GM18511 (cell line): ENCODE measurements around the gene GRHL3.
A peak's percentile ranks its signal among the peaks of the same experiment; 100 is the strongest.

Source experiments
- ATAC-seq: cut with Tn5 transposase; IDR thresholded peaks from one replicate; pipeline ENCODE4 v1.9.1; 2021; ENCODE audit warnings: mild to moderate bottlenecking, moderate library complexity; ENCODE audit not compliant: unreplicated experiment

Gene GRHL3

DNA sequence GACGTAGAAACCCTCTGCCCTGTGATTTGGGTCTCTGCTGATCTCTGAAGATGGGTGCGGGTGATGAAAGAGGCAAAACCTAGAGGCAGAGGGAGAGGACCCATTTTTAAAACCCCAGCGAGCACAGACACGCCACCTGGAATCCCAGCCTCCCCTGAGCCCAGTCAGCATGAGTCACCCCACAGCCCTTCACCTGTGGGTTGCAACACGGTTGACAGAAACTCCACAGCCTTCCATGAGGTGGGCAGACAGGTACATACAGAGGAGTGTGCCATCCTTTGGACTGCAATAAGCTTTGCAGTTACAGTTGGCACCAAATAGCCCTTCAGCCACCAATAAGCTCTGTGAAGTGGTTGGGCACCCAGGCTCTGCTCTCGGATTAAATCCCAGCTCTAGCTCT is 2.1 kb upstream of the GRHL3 start:
- ATAC-seq, result no peak

DNA sequence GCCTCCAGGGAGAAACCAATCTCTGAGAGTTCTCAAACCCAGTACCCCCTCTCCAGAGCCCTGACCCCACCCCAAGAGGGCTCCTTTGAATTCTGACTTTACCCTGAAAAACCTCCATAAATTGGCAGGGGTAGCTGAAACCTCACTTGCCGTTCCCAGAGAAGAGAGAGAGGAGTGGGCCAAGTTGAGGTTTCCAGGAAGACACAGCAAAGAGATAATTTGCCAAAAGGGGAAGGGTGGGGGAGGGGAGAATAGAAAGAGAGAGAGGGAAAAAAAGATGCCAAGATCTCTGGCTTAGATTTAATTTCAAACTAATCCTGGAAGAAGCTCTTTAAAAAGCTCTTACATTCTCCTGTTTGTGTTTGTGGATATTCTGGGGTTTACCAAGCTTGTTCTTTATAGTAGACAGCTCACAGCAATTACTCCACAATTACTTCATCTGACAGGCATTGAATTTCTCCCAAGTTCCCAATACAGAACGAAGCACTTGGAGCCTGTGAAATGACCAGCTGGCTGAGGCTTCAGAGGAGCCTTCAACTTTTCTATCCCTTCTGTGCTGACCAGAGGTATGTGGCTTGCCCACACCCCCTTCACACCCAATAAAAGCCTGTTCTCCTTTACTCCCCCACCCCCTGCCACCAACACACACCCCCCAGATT is 1.1 kb upstream of the GRHL3 start:
- ATAC-seq, result no peak

DNA sequence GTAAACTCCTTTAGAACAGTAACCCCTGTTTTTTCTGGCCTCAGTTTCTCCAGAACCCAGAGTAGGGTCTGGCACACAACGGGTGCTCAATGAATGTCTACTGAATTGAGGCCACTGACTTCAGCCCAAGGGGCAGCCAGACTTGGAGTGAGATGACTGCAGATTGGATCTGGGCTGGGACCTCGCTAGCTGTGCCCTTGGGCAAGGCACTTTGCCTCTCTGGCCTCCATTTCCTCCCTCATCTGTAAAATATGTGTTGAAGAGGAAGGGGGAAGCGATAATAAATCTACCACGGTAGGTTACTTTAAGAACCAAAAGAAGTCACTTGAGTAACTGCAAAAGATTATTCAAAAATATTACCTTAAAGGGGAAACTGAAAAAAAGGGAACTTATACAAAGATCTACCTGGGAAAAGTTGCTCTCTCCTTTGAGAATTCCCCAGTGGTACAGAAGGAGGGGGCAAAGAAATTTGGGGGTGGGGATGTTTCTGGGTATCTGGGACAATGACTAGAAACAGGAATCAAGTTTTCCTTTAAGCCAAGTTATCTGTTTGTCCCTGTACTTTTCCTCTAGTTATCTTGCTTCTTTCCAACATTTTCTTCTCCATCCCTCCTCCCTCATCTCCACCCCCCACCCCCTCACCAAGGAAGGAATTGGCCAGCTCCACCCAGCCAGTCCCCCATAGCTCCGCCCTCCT is 394 bp upstream of the GRHL3 start:
- no peak for ATAC-seq

- ATAC-seq, result no peak
Observed at GRCh38 chr1:24319962-24320361, 805 bp downstream of the GRHL3 start.

DNA sequence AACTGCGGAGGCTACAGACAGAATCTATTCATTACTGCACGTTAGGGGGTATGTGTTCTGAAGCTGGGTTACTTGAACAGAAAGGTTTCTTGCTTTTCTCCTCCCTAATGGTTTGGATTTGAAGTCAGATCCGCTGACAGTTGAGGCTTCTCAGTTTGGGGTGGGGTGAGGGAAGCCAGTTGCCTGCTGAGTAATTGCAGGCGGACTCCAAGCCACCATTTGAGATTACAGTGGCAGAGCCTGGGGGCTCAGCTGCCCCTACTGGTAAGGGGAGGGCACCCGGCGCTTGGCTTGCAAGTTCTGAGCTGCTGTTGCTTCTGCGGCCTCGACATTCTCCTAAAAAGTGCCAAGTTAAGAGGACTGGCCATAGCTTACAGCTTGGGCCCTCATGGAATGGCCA is 2.0 kb downstream of the GRHL3 start:
- no peak for ATAC-seq

DNA sequence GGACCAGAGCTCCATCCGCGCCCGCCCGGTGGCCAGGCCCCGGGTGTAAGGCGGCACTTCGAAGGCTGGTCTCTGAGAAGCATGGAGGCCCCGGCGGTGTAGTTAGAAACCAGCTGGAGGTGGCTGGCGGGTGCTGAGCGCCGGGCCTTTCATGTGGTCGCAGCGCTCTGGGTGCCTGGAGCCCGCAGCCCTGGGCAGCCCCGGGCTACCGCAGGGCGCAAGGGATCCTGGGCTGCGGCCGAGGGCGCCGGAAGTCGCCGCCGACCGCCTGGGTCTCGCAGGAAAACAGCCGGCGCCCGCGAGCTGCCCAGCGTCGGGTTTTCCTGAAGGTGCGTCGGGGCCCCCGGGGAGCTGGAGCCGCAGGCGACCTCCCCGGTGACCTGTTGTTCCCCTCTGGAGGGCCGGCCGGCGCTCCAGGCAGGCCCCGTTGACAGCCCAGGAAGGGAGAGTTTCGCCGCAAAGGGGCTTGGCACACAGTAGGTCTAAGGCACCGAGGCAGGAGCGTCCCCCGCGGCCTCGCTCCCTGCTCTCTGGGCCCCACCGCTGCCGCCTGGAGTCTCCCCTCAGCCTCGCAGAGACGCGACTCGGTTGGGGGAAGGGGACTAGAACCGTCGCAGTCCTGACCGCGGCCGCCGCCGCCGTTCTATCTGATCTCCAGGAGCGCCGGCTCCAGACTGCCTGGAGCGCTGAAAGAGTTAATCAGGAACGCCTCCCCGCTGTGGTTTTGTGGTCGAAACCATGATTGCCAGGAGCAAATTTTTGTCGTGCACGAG is 2.7 kb downstream of the GRHL3 start:
- ATAC-seq, result peak; percentile 65

DNA sequence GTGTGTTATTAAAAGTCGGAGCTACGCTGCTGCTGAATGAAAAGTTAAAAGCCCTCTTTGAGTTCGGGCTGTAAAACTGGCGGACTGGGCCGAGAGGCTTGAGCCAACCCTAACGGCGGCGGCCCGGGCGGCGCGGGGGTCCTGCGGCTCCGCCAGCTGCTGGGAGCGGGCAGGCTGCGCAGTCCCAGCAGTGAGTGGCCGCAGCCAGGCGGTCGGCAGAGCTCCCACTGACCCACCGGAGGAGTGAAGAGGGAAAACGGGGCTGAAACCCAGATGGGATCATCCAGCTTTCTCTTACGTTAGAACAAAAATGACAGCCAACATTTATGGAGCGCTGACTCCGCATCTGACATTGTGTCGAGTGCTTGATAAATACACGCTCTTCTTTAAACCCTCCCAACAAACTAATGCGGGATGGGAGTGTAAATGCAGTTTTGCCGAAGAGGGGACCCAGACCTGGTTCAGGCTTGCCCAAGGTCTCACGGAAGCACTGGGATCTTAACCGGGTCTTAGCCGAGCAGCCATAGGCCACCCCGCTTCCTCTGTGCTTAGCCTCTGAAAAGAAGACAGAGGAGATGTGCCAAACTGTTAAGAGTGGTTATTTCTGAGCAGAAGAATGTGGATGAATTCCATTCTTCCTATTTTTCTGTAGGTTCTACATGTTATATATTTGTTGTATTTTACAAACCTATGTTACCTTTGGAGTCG is 3.5 kb downstream of the GRHL3 start:
- ATAC-seq, result no peak

GRCh38 chr1:24323281-24323680 is 4.1 kb downstream of the GRHL3 start:
- ATAC-seq, result no peak

DNA sequence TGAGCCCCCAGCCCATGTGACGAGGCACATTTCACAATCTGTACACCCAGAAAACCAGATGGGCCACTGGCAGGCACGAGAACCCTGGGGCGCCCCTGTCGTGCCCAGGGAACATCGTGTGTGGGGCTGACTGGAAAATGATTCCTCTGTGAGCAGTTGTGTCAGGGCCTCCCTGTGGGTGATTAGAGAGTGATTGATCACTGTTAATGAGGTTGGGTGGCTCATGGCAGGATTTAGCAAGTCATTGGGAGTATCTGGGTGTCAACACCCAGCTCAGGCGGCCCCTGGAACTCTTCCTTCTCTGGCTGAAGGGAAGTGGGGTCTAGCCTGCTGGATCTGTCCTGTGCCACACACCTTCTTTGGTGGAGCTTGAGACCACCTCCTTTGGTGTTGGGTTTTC is 5.7 kb downstream of the GRHL3 start:
- no peak for ATAC-seq

DNA sequence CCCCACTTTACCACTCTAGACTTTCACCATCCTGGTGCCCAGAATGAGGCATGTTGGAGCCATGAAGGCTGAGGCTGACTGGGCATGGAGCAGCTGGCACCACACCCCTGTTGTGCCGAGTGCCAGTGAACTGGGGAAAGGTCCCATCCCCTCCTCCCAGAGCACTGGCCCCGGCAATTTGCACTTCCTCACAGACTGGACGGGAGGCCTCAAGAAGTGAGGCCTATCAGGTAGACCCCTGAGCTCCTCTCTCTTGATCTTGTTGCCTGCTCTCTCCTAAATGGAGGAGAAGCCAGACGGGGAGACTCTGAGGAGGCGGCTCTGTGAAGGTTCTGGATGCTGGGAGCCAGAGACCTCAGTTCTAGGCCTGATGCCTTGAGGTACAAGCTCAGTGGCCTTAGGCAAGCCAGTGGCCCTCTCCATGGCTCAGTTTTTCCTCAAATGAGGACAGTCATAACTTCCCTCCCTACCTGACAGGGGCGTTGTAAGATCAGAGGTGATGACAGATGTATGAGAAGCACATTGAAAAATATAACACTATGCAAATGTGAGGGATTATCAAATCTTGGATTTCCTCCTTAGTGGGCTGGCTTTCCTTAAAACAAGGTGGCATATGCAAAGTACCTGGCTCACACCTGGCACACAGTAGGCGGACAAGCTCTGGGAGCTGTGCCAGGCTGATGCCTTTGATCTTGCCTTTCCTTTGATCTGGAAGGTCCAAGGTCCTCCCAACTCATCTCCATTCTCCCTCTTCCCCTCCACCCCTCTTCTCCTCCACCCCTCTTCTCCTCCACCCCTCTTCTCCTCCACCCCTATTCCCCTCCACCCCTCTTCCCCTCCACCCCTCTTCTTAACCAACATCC is 6.7 kb downstream of the GRHL3 start:
- no peak for ATAC-seq

DNA sequence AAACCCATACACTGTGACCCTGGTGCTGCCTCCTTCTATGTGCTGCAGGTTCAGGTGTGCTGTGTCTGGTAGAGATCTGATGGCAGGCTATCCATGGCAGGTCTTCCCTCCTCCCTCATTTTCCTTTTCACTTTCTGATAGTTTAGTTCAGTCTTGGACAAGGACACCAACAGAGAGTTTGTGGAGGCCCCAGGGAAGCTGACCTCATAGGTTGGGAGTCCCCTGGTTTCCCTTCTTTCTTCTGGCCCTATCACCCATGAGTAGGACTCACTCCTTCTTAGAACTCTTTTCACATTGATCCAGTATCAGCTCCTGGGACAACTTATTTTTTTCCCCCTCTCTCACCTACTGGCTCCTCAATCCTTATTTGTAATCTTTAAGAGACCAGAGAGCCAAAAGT is 8.3 kb downstream of the GRHL3 start:
- no peak for ATAC-seq

- ATAC-seq, result no peak
Observed at GRCh38 chr1:24327891-24328290, 8.7 kb downstream of the GRHL3 start.

- no peak for ATAC-seq
Observed at GRCh38 chr1:24329331-24329730, 10.2 kb downstream of the GRHL3 start.

GRCh38 chr1:24329797-24330543 is 10.8 kb downstream of the GRHL3 start:
- ATAC-seq, result no peak

DNA sequence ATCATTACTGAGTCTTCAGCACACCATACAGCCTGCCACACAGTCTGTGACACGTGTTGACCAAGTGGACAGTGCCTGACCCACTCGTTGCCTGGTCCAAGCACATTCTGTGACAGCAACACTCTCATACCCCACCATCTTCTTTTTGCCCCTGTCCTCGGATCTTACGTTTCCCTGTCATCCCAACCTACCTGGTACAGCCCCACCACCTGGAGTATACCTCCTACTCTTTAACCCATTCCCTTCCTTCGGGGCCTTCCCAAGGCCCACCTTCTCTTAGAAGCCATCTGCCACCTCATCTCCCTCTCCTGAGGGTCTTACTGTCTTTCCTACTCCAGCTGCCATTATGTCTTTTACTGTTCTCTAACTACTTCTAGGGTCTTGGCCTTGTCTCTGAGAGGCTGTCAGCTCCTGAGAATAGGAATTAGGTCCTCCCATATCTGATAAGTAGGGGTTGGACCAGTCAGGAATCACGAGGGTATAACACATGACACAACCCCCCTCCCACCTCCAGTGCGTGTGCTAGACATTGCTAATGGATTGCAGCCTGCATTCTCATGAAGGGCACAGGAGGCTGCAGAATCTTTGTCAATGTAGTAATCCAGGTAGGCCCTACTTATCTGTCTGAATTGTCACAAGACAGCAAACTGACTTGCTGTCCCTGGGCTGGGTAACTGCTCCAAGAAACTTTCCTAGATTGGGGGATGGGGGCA is 13.0 kb downstream of the GRHL3 start:
- no peak for ATAC-seq

DNA sequence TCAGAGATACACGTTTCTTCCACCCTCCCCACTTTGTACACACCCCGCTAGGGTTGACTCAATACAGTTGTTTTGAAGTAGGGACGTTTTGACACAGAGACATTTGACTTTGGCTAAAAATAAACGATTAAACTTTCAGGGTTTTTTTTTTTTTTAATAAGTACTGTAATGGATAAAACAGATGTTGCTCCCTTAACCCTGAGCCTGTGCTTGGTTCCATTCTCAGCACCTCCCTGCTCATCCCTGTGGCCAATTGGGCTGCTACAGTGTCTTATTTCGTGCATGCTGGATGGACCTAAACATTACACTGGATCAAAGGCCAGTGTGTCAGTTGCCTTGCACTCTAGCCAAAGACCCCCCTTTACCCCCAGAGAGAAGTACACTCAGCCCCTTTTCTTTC is 16.9 kb downstream of the GRHL3 start:
- ATAC-seq, result no peak

DNA sequence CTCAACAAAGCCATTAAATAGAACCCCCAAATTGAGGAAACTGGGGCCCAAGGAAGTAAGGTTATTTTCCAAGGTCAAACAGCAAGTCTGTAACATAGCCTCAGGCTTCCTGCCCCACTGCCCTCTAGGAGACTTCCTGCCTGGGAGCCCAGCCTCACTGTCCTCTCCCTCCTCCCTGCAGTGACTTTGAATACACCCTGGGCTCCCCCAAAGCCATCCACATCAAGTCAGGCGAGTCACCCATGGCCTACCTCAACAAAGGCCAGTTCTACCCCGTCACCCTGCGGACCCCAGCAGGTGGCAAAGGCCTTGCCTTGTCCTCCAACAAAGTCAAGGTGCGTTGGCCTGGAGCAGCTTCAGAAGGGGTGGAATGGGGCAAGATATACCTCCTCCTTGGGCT is 18.3 kb downstream of the GRHL3 start:
- ATAC-seq, result no peak

DNA sequence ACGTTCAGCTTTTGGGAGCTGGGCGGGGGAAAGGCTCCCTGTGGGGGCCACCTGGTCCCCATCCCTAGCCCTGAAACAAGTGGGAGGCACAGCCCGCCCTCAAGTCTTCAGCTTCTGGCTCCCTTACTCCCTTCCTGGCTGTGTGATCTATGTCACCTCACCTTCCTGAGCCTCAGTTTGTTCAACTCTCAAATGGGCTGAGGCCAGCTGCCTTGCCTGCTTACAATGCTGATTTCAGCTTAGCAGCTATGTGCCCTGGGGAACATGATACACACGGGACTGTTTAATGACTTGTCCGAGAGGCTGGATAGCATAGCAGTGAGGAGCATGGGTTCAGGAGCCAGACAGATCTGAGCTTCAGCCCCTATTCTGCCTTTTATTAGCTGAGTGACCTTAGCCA is 19.3 kb downstream of the GRHL3 start:
- ATAC-seq, result no peak

- ATAC-seq, result no peak
Observed at GRCh38 chr1:24339996-24340395, 20.8 kb downstream of the GRHL3 start.
